ENCODE data around the gene VAMP3.

DNA sequence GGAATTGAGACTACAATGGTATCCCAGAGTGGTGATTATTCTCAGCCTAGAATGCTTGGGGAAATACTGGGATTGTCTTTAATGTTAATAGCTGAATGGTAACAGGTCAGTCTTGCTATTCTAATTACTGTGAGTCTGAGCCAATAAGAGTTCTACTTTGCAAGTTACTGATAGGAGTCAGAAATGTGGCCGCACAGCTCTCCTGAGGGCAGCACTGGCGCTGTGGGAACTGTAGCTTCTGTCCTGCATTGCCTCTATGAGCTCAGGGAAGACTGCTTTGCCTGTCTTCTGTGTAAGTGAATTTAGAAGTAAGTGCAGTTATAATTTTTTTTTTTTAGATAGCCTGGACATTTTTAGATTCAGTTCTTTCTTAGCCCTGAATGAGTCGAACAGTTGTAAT is 10.0 kb upstream of the VAMP3 start:
- TF ChIP-seq ZNF585B (tag by site-specific recombination; IDR thresholded peaks at IDR 0.05) (no peak), ZNF610 (tag by site-specific recombination; IDR thresholded peaks at IDR 0.05; ENCODE audit: borderline replicate concordance) (no peak), ZBTB21 (tag by site-specific recombination; IDR thresholded peaks at IDR 0.05) (no peak), ZNF274 (IDR thresholded peaks at IDR 0.05; ENCODE audit: low read length) (no peak), ZNF274 (tag by site-specific recombination; IDR thresholded peaks at IDR 0.05; ENCODE audit: borderline replicate concordance) (no peak), ZNF530 (tag by site-specific recombination; IDR thresholded peaks at IDR 0.05; ENCODE audit: low read depth) (no peak), GLI4 (tag by site-specific recombination; IDR thresholded peaks at IDR 0.05) (no peak), ZNF138 (tag by site-specific recombination; IDR thresholded peaks at IDR 0.05; ENCODE audit: borderline replicate concordance) (no peak), ZNF248 (tag by site-specific recombination; IDR thresholded peaks at IDR 0.05) (no peak)
- TF ChIP-seq, protein P1, sequence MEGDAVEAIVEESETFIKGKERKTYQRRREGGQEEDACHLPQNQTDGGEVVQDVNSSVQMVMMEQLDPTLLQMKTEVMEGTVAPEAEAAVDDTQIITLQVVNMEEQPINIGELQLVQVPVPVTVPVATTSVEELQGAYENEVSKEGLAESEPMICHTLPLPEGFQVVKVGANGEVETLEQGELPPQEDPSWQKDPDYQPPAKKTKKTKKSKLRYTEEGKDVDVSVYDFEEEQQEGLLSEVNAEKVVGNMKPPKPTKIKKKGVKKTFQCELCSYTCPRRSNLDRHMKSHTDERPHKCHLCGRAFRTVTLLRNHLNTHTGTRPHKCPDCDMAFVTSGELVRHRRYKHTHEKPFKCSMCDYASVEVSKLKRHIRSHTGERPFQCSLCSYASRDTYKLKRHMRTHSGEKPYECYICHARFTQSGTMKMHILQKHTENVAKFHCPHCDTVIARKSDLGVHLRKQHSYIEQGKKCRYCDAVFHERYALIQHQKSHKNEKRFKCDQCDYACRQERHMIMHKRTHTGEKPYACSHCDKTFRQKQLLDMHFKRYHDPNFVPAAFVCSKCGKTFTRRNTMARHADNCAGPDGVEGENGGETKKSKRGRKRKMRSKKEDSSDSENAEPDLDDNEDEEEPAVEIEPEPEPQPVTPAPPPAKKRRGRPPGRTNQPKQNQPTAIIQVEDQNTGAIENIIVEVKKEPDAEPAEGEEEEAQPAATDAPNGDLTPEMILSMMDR (tag by site-specific recombination; IDR thresholded peaks at IDR 0.05): no peak
- TF ChIP-seq, protein P2, sequence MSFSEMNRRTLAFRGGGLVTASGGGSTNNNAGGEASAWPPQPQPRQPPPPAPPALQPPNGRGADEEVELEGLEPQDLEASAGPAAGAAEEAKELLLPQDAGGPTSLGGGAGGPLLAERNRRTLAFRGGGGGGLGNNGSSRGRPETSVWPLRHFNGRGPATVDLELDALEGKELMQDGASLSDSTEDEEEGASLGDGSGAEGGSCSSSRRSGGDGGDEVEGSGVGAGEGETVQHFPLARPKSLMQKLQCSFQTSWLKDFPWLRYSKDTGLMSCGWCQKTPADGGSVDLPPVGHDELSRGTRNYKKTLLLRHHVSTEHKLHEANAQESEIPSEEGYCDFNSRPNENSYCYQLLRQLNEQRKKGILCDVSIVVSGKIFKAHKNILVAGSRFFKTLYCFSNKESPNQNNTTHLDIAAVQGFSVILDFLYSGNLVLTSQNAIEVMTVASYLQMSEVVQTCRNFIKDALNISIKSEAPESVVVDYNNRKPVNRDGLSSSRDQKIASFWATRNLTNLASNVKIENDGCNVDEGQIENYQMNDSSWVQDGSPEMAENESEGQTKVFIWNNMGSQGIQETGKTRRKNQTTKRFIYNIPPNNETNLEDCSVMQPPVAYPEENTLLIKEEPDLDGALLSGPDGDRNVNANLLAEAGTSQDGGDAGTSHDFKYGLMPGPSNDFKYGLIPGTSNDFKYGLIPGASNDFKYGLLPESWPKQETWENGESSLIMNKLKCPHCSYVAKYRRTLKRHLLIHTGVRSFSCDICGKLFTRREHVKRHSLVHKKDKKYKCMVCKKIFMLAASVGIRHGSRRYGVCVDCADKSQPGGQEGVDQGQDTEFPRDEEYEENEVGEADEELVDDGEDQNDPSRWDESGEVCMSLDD (tag by site-specific recombination; IDR thresholded peaks at IDR 0.05): no peak

Data from HEK293 (cell line).